HL-60 (cell line): ENCODE measurements around the gene VILL.

ENCODE experiments used
- CTCF ChIP-seq: IDR thresholded peaks from one replicate; pipeline ENCODE4 v1.5.1; 2011; ENCODE audit warnings: low read length, control low read depth, inconsistent platforms; ENCODE audit not compliant: insufficient read depth
- GABPA ChIP-seq: IDR thresholded peaks from 2 replicates; pipeline ENCODE4 v1.6.1; 2012; ENCODE audit warnings: low read depth
- POLR2AphosphoS5 ChIP-seq: IDR thresholded peaks from 2 replicates; pipeline ENCODE4 v1.6.1; 2012; ENCODE audit warnings: low read depth
- TF ChIP-seq, protein P1 (sequence below): IDR thresholded peaks from 2 replicates; pipeline ENCODE4 v1.6.1; 2012; ENCODE audit warnings: low read depth; ENCODE audit not compliant: insufficient replicate concordance

GRCh38 chr3:37944391-37944842, 46.2 kb upstream of the VILL start:
- no peak for TF ChIP-seq GABPA
- TF ChIP-seq CTCF, result no peak
- TF ChIP-seq, protein P1, sequence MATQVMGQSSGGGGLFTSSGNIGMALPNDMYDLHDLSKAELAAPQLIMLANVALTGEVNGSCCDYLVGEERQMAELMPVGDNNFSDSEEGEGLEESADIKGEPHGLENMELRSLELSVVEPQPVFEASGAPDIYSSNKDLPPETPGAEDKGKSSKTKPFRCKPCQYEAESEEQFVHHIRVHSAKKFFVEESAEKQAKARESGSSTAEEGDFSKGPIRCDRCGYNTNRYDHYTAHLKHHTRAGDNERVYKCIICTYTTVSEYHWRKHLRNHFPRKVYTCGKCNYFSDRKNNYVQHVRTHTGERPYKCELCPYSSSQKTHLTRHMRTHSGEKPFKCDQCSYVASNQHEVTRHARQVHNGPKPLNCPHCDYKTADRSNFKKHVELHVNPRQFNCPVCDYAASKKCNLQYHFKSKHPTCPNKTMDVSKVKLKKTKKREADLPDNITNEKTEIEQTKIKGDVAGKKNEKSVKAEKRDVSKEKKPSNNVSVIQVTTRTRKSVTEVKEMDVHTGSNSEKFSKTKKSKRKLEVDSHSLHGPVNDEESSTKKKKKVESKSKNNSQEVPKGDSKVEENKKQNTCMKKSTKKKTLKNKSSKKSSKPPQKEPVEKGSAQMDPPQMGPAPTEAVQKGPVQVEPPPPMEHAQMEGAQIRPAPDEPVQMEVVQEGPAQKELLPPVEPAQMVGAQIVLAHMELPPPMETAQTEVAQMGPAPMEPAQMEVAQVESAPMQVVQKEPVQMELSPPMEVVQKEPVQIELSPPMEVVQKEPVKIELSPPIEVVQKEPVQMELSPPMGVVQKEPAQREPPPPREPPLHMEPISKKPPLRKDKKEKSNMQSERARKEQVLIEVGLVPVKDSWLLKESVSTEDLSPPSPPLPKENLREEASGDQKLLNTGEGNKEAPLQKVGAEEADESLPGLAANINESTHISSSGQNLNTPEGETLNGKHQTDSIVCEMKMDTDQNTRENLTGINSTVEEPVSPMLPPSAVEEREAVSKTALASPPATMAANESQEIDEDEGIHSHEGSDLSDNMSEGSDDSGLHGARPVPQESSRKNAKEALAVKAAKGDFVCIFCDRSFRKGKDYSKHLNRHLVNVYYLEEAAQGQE, result no peak
- no peak for TF ChIP-seq POLR2AphosphoS5
